Astrocyte (in vitro differentiated cells and primary cell): Measurements from ENCODE around the gene RABGAP1L. TPM values are rescaled to one million over a fixed set of nuclear protein-coding genes. Genes with fewer than 3 reads are reported as not detected.

Experiments used
- DNase-seq: peaks from one replicate; pipeline ENCODE4 v3.0.0-alpha.2; 2010; ENCODE audit warnings: low read depth
- FAIRE-seq: peaks from 2 replicates; lab custom pipeline; 2011; peaks lifted over from hg19 to GRCh38; lab: Jason Lieb, UNC
- H2AFZ ChIP-seq: 2 replicates; pipeline ENCODE4 v1.6.0; 2012; ENCODE audit warnings: low read depth, low read length, inconsistent platforms
- H3K27ac ChIP-seq: 2 replicates; pipeline ENCODE4 v1.5.1; 2011; ENCODE audit warnings: low read depth, low read length, inconsistent platforms
- H3K27me3 ChIP-seq: 2 replicates; pipeline ENCODE4 v1.6.0; 2011; ENCODE audit warnings: low read length, inconsistent platforms; ENCODE audit not compliant: insufficient read depth
- H3K36me3 ChIP-seq: 2 replicates; pipeline ENCODE4 v1.5.1; 2011; ENCODE audit warnings: low read length, inconsistent platforms; ENCODE audit not compliant: insufficient read depth
- H3K4me1 ChIP-seq: 2 replicates; pipeline ENCODE4 v1.5.1; 2011; ENCODE audit warnings: low read length, inconsistent platforms; ENCODE audit not compliant: insufficient read depth
- H3K4me2 ChIP-seq: 2 replicates; pipeline ENCODE4 v1.6.0; 2012; ENCODE audit warnings: low read length, inconsistent platforms
- H3K4me3 ChIP-seq: 2 replicates; pipeline ENCODE4 v1.5.1; 2011; ENCODE audit warnings: low read depth, mild to moderate bottlenecking, low read length, inconsistent platforms; ENCODE audit not compliant: insufficient read depth
- H3K79me2 ChIP-seq: 2 replicates; pipeline ENCODE4 v1.6.0; 2012; ENCODE audit warnings: mild to moderate bottlenecking, low read length, inconsistent platforms; ENCODE audit not compliant: insufficient read depth
- H3K9ac ChIP-seq: 2 replicates; pipeline ENCODE4 v1.6.0; 2012; ENCODE audit warnings: mild to moderate bottlenecking, low read length, inconsistent platforms
- H3K9me3 ChIP-seq: 2 replicates; pipeline ENCODE4 v1.5.1; 2012; ENCODE audit warnings: low read depth, mild to moderate bottlenecking, low read length, inconsistent platforms; ENCODE audit not compliant: insufficient read depth
- H4K20me1 ChIP-seq: 2 replicates; pipeline ENCODE4 v1.6.0; 2012; ENCODE audit warnings: low read length, inconsistent platforms; ENCODE audit not compliant: insufficient read depth
- H3K27ac Mint-ChIP-seq: one replicate; pipeline ENCODE4 v1.8.0; 2021; ENCODE audit warnings: mild to moderate bottlenecking, mixed read lengths; ENCODE audit not compliant: unreplicated experiment
- H3K27me3 Mint-ChIP-seq: one replicate; pipeline ENCODE4 v1.8.0; 2021; ENCODE audit warnings: low read depth, mixed read lengths; ENCODE audit not compliant: unreplicated experiment
- H3K36me3 Mint-ChIP-seq: one replicate; pipeline ENCODE4 v1.8.0; 2021; ENCODE audit warnings: low read depth, mixed read lengths; ENCODE audit not compliant: unreplicated experiment
- H3K4me1 Mint-ChIP-seq: one replicate; pipeline ENCODE4 v1.8.0; 2021; ENCODE audit warnings: low read depth, mixed read lengths; ENCODE audit not compliant: unreplicated experiment
- H3K4me3 Mint-ChIP-seq: one replicate; pipeline ENCODE4 v1.8.0; 2021; ENCODE audit warnings: mild to moderate bottlenecking, moderate library complexity, mixed read lengths; ENCODE audit not compliant: unreplicated experiment
- H3K9me3 Mint-ChIP-seq: one replicate; pipeline ENCODE4 v1.8.0; 2021; ENCODE audit warnings: mild to moderate bottlenecking, mixed read lengths; ENCODE audit not compliant: unreplicated experiment
- EZH2 ChIP-seq: IDR thresholded peaks from 2 replicates; pipeline ENCODE4 v1.6.1; 2012; ENCODE audit warnings: mild to moderate bottlenecking, low read length, inconsistent platforms; ENCODE audit not compliant: insufficient read depth
- total RNA-seq: library from RNA; stranded (reverse); gene quantifications from 2 replicates; pipeline ENCODE4 v1.2.1, GENCODE V29; 2021
- TF ChIP-seq, protein P1 (sequence below): IDR thresholded peaks from 2 replicates; pipeline ENCODE4 v1.5.1; 2011; ENCODE audit warnings: low read depth, mild to moderate bottlenecking, inconsistent platforms, low read length, moderate library complexity; ENCODE audit not compliant: insufficient read depth

Gene RABGAP1L
- total RNA-seq, 1 donor from 2014 or later = 40.2 TPM

DNA sequence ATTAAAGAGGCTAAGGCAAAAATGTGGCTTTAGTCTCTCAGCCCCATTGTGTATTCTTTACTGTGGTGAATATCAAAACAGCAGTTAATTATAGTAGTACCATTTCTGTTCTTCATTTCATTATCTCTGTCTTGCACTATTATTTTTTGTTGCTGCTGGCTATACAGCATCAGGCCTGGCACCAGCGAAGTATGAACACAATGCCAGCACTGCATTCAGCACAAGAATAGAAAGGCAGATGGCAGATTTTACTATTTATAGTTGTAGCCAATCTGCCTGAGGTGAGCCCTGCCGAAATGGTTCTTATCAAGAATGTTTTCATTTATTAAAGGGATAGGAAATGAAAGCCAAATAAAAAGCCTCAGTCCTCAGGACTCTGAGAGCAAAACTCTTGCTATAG lies 360.5 kb downstream of the RABGAP1L start:
- Histone ChIP-seq H3K4me1 (no peaks in the 10 kb centered on the region), H3K9ac (no peak overlapping the region), H2AFZ (no peak overlapping the region), H3K36me3 (no peaks in the 10 kb centered on the region), H3K4me2 (no peak overlapping the region), H3K27me3 (no peaks in the 10 kb centered on the region), H3K9me3 (peaks cover 2% of the 10 kb centered on the region), H3K4me3 (no peak overlapping the region), H4K20me1 (no peaks in the 10 kb centered on the region), H3K79me2 (no peaks in the 10 kb centered on the region), H3K27ac (no peak overlapping the region)
- H3K4me1 Mint-ChIP-seq = no peaks in the 10 kb centered on the region
- H3K27me3 Mint-ChIP-seq = no peaks in the 10 kb centered on the region
- TF ChIP-seq, protein P1, sequence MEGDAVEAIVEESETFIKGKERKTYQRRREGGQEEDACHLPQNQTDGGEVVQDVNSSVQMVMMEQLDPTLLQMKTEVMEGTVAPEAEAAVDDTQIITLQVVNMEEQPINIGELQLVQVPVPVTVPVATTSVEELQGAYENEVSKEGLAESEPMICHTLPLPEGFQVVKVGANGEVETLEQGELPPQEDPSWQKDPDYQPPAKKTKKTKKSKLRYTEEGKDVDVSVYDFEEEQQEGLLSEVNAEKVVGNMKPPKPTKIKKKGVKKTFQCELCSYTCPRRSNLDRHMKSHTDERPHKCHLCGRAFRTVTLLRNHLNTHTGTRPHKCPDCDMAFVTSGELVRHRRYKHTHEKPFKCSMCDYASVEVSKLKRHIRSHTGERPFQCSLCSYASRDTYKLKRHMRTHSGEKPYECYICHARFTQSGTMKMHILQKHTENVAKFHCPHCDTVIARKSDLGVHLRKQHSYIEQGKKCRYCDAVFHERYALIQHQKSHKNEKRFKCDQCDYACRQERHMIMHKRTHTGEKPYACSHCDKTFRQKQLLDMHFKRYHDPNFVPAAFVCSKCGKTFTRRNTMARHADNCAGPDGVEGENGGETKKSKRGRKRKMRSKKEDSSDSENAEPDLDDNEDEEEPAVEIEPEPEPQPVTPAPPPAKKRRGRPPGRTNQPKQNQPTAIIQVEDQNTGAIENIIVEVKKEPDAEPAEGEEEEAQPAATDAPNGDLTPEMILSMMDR = no peak
- TF ChIP-seq EZH2 = no peak
- H3K36me3 Mint-ChIP-seq = no peaks in the 10 kb centered on the region
- no peak overlapping the region for H3K27ac Mint-ChIP-seq
- FAIRE-seq = no peak
- no peaks in the 10 kb centered on the region for H3K9me3 Mint-ChIP-seq
- no peak overlapping the region for H3K4me3 Mint-ChIP-seq
- DNase-seq = no peak

DNA sequence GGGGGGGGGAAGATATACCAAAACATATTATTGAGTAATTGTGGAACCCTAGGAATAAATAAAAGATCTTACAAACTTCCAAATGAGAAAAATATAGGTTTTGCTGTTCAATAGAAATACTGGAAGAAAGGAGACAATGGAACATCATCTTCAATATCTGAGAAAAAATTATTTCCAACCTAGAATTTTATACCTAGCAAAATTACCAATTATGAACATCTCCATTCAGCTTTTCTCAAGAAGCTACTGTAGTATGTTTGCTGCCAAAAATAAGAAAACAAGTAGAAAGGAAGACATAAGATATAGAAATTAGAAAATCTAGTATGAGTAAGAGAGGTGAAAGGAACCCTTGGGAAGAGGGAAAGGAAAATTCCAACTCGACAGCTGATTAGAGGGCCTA lies 372.4 kb downstream of the RABGAP1L start:
- Mint-ChIP-seq H3K36me3 (peaks cover 3% of the 10 kb centered on the region), H3K27ac (no peak overlapping the region), H3K4me3 (no peak overlapping the region), H3K9me3 (peaks cover 12% of the 10 kb centered on the region), H3K4me1 (peaks cover 4% of the 10 kb centered on the region), H3K27me3 (no peaks in the 10 kb centered on the region)
- no peaks in the 10 kb centered on the region for H3K79me2 ChIP-seq
- no peak overlapping the region for H2AFZ ChIP-seq
- peaks cover 5% of the 10 kb centered on the region for H3K4me1 ChIP-seq
- H4K20me1 ChIP-seq = no peaks in the 10 kb centered on the region
- H3K4me3 ChIP-seq = no peak overlapping the region
- no peak overlapping the region for H3K27ac ChIP-seq
- no peak for FAIRE-seq
- peaks cover 5% of the 10 kb centered on the region for H3K9me3 ChIP-seq
- H3K4me2 ChIP-seq = no peak overlapping the region
- H3K27me3 ChIP-seq = no peaks in the 10 kb centered on the region
- DNase-seq = no peak
- H3K36me3 ChIP-seq = no peaks in the 10 kb centered on the region
- no peak overlapping the region for H3K9ac ChIP-seq
- TF ChIP-seq EZH2 = no peak
- TF ChIP-seq, protein P1 = no peak

DNA sequence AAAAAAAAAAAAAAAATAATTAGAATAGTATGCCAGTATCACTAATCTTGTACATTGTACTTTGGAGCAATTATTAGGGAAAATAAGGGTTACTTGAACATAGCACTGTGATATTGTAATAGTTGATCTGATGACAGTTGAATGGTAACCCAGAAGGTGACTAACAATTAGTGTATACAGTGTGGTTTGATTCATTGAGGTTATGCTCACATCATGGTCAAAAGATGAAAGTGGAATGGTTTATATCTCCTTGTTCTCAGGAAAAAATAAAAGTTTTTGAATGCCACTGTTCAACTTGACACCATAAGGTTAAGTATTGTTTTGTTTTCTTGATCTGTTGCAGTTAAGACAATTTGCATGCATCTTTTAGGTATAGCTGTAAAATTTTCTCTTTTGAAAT lies 375.5 kb downstream of the RABGAP1L start:
- Histone ChIP-seq H4K20me1 (no peaks in the 10 kb centered on the region), H3K4me3 (no peak overlapping the region), H3K9me3 (peaks cover 5% of the 10 kb centered on the region), H3K4me2 (no peak overlapping the region), H3K4me1 (peaks cover 5% of the 10 kb centered on the region), H3K79me2 (no peaks in the 10 kb centered on the region), H3K27me3 (no peaks in the 10 kb centered on the region), H2AFZ (no peak overlapping the region), H3K36me3 (no peaks in the 10 kb centered on the region), H3K27ac (peak overlapping the region; percentile 57), H3K9ac (no peak overlapping the region)
- Mint-ChIP-seq H3K9me3 (peaks cover 16% of the 10 kb centered on the region), H3K36me3 (peaks cover 3% of the 10 kb centered on the region), H3K4me3 (no peak overlapping the region), H3K27me3 (no peaks in the 10 kb centered on the region), H3K4me1 (peaks cover 4% of the 10 kb centered on the region), H3K27ac (peak overlapping the region; percentile 27)
- TF ChIP-seq, protein P1 = no peak
- no peak for TF ChIP-seq EZH2
- FAIRE-seq (no peak), DNase-seq (peak; percentile 82)
